ENCODE measurements around the gene SP9.

Gene SP9

GRCh38 chr2:174334781-174335251 lies at the start of gene SP9:
SP9 (plus strand) TSS chr2:174334954; CDS start chr2:174335093, 139 bp downstream.
- DNase-seq (ENCODE audit: low read depth): no peak

GRCh38 chr2:174286172-174286571 lies 48.6 kb upstream of the SP9 start:
- no peak for DNase-seq (ENCODE audit: low read depth)

- no peak for DNase-seq (ENCODE audit: low read depth)
Observed at GRCh38 chr2:174292908-174293307, 41.8 kb upstream of the SP9 start.

- DNase-seq (ENCODE audit: low read depth): no peak
Observed at GRCh38 chr2:174300114-174300513, 34.6 kb upstream of the SP9 start.

GRCh38 chr2:174312581-174313234 lies 22.0 kb upstream of the SP9 start:
- no peak for DNase-seq (ENCODE audit: low read depth)

- no peak for DNase-seq (ENCODE audit: low read depth)
Observed at GRCh38 chr2:174322149-174322548, 12.6 kb upstream of the SP9 start.

GRCh38 chr2:174322746-174323145 lies 12.0 kb upstream of the SP9 start:
- no peak for DNase-seq (ENCODE audit: low read depth)

- no peak for DNase-seq (ENCODE audit: low read depth)
Observed at GRCh38 chr2:174324530-174324929, 10.2 kb upstream of the SP9 start.

GRCh38 chr2:174325373-174326160 lies 9.2 kb upstream of the SP9 start:
- no peak for DNase-seq (ENCODE audit: low read depth)

GRCh38 chr2:174326161-174327020 lies 8.4 kb upstream of the SP9 start:
- DNase-seq (ENCODE audit: low read depth): no peak

GRCh38 chr2:174327021-174327840 lies 7.5 kb upstream of the SP9 start:
- no peak for DNase-seq (ENCODE audit: low read depth)

- no peak for DNase-seq (ENCODE audit: low read depth)
Observed at GRCh38 chr2:174327841-174328113, 7.0 kb upstream of the SP9 start.

- no peak for DNase-seq (ENCODE audit: low read depth)
Observed at GRCh38 chr2:174328114-174328960, 6.4 kb upstream of the SP9 start.

GRCh38 chr2:174328961-174329715 lies 5.6 kb upstream of the SP9 start:
- DNase-seq (ENCODE audit: low read depth): no peak

GRCh38 chr2:174330945-174331594 lies 3.7 kb upstream of the SP9 start:
- DNase-seq (ENCODE audit: low read depth): no peak

- DNase-seq (ENCODE audit: low read depth): no peak
Observed at GRCh38 chr2:174331595-174332216, 3.0 kb upstream of the SP9 start.

- DNase-seq (ENCODE audit: low read depth): no peak
Observed at GRCh38 chr2:174332217-174332963, 2.4 kb upstream of the SP9 start.

GRCh38 chr2:174333017-174333371 lies 1.8 kb upstream of the SP9 start:
- DNase-seq (ENCODE audit: low read depth): no peak
